ENCODE results near the gene RTRAF. TPM values are rescaled to one million over a fixed set of nuclear protein-coding genes. Genes with fewer than 3 reads are reported as not detected.
A peak's percentile ranks its signal among the peaks of the same experiment; 100 is the strongest.

Gene RTRAF
- total RNA-seq, 4 donors from 2014 or later: 15.7 to 48.3 (median 36.1) TPM

GRCh38 chr14:51954031-51954430, 35.3 kb upstream of the RTRAF start:
- H3K4me3 ChIP-seq: no peak overlapping the region
- peaks cover 0 to under 1% (median 0%) of the 10 kb centered on the region in 4 donors for H3K9me3 ChIP-seq
- TF ChIP-seq, protein P1, sequence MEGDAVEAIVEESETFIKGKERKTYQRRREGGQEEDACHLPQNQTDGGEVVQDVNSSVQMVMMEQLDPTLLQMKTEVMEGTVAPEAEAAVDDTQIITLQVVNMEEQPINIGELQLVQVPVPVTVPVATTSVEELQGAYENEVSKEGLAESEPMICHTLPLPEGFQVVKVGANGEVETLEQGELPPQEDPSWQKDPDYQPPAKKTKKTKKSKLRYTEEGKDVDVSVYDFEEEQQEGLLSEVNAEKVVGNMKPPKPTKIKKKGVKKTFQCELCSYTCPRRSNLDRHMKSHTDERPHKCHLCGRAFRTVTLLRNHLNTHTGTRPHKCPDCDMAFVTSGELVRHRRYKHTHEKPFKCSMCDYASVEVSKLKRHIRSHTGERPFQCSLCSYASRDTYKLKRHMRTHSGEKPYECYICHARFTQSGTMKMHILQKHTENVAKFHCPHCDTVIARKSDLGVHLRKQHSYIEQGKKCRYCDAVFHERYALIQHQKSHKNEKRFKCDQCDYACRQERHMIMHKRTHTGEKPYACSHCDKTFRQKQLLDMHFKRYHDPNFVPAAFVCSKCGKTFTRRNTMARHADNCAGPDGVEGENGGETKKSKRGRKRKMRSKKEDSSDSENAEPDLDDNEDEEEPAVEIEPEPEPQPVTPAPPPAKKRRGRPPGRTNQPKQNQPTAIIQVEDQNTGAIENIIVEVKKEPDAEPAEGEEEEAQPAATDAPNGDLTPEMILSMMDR (IDR thresholded peaks at IDR 0.05): no peak
- TF ChIP-seq POLR2A (IDR thresholded peaks at IDR 0.05): no peak
- H3K27me3 ChIP-seq: no peaks in the 10 kb centered on the region
- peaks cover 0 to 7% (median 0%) of the 10 kb centered on the region in 3 donors for H3K36me3 ChIP-seq
- H3K4me1 ChIP-seq: no peaks in the 10 kb centered on the region
- no peak for DNase-seq
- H3K27ac ChIP-seq: no peak overlapping the region

DNA sequence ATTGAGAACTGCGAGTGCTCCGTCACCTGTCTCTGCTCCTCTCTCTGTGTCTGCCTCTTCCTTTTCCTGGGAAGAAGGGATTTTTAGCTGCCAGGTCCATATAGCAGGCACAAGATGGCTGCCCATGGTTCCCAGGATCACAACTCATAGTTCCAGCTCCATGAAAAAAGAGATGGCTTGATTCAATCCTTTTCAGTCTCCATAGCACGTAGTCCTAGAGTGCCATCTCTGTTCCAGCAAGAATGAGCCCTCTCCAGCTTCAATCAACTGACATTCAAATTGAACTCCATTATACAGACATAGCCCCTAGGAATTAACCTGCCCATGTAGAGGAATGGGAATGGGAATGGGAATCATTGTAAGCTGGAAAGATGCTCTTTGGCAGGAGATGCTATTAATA, 34.7 kb upstream of the RTRAF start:
- Histone ChIP-seq H3K9me3 (peaks cover 0 to 6% (median 0%) of the 10 kb centered on the region in 4 donors), H3K27ac (no peak overlapping the region), H3K27me3 (no peaks in the 10 kb centered on the region), H3K4me1 (no peaks in the 10 kb centered on the region), H3K4me3 (no peak overlapping the region), H3K36me3 (peaks cover 0 to 7% (median 0%) of the 10 kb centered on the region in 3 donors)
- TF ChIP-seq, protein P1 (IDR thresholded peaks at IDR 0.05): no peak
- no peak for TF ChIP-seq POLR2A (IDR thresholded peaks at IDR 0.05)
- no peak for DNase-seq

DNA sequence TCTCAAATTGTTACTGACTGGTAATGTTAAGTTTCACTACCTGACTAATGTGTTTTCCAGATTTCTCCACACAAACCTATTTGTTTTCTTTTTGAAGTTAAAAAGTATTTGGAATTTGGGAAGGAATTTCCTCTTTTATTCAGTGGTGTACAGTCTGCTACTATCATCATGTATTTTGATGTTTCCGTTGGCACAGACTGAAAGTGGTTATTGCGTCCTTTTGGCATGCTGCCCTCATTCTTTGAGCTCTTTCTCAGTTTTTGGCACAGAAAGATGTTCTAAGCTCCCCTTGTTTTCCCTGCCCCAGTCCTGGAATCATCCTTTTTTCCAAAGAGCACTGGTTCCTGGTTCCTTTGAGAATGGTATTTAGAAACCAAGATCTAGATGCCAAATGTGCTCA, 31.4 kb upstream of the RTRAF start:
- no peak overlapping the region for H3K4me3 ChIP-seq
- no peak overlapping the region for H3K27ac ChIP-seq
- peaks cover 0 to 7% (median 0%) of the 10 kb centered on the region in 3 donors for H3K36me3 ChIP-seq
- H3K4me1 ChIP-seq: no peaks in the 10 kb centered on the region
- DNase-seq: no peak
- TF ChIP-seq, protein P1 (IDR thresholded peaks at IDR 0.05): no peak
- TF ChIP-seq POLR2A (IDR thresholded peaks at IDR 0.05): no peak
- H3K9me3 ChIP-seq: peaks cover 0 to 6% (median 0%) of the 10 kb centered on the region in 4 donors
- no peaks in the 10 kb centered on the region for H3K27me3 ChIP-seq

DNA sequence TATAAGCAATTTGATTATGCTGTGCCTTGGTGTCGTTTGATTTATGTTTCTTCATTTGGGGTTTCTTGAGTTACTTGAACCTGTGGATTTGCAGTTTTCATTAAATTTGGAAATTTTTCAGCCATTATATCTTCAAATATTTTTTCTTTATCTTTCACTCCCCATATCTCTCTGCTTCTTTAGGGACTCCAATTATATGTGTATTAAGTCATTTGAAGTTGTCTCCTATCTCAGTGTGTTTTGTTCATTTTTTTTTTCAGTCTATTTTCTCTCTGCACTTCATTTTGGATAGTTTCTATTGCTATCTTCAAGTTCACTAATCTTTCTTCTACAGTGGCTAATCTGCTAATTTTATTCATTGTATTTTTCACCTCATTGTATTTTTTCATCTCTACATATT, 29.4 kb upstream of the RTRAF start:
- Histone ChIP-seq H3K36me3 (peaks cover 0 to 7% (median 0%) of the 10 kb centered on the region in 3 donors), H3K27ac (no peak overlapping the region), H3K9me3 (peaks cover 0 to 6% (median 0%) of the 10 kb centered on the region in 4 donors), H3K4me3 (no peak overlapping the region), H3K4me1 (no peaks in the 10 kb centered on the region), H3K27me3 (no peaks in the 10 kb centered on the region)
- DNase-seq: no peak
- no peak for TF ChIP-seq POLR2A (IDR thresholded peaks at IDR 0.05)
- TF ChIP-seq, protein P1 (IDR thresholded peaks at IDR 0.05): no peak

GRCh38 chr14:51960866-51961265, 28.5 kb upstream of the RTRAF start:
- TF ChIP-seq POLR2A (IDR thresholded peaks at IDR 0.05): no peak
- TF ChIP-seq, protein P1 (IDR thresholded peaks at IDR 0.05): no peak
- no peaks in the 10 kb centered on the region for H3K4me1 ChIP-seq
- no peaks in the 10 kb centered on the region for H3K27me3 ChIP-seq
- H3K9me3 ChIP-seq: peaks cover 0 to 6% (median 0%) of the 10 kb centered on the region in 4 donors
- H3K4me3 ChIP-seq: no peak overlapping the region
- peaks cover 0 to 7% (median 0%) of the 10 kb centered on the region in 3 donors for H3K36me3 ChIP-seq
- DNase-seq: no peak
- H3K27ac ChIP-seq: no peak overlapping the region

- Histone ChIP-seq H3K27ac (peak overlapping the region in 1 of 4 donors; percentile 41), H3K4me1 (no peaks in the 10 kb centered on the region), H3K4me3 (no peak overlapping the region), H3K27me3 (no peaks in the 10 kb centered on the region), H3K36me3 (peaks cover 0 to 7% (median 0%) of the 10 kb centered on the region in 3 donors), H3K9me3 (peaks cover 0 to 6% (median 0%) of the 10 kb centered on the region in 4 donors)
- no peak for TF ChIP-seq POLR2A (IDR thresholded peaks at IDR 0.05)
- TF ChIP-seq, protein P1 (IDR thresholded peaks at IDR 0.05): no peak
- DNase-seq: no peak
Observed at GRCh38 chr14:51962711-51963110, 26.6 kb upstream of the RTRAF start.
